ENCODE results near the gene TTC39C.

TTC39C gene

GRCh38 chr18:24089515-24090337, 75.2 kb downstream of the TTC39C start:
- no peak for DNase-seq

GRCh38 chr18:24090876-24091275, 76.3 kb downstream of the TTC39C start:
- no peak for DNase-seq

GRCh38 chr18:24094561-24094960, 80.0 kb downstream of the TTC39C start:
- DNase-seq, result no peak

- DNase-seq, result no peak
Measured at GRCh38 chr18:24095976-24096375, 81.4 kb downstream of the TTC39C start.

GRCh38 chr18:24103320-24104021, 88.9 kb downstream of the TTC39C start:
- no peak for DNase-seq

- no peak for DNase-seq
Measured at GRCh38 chr18:24104486-24104885, 89.9 kb downstream of the TTC39C start.

GRCh38 chr18:24108641-24109040, 94.1 kb downstream of the TTC39C start:
- no peak for DNase-seq

GRCh38 chr18:24111936-24112335, 97.4 kb downstream of the TTC39C start:
- DNase-seq, result no peak

- no peak for DNase-seq
Measured at GRCh38 chr18:24112464-24112863, 97.9 kb downstream of the TTC39C start.

GRCh38 chr18:24112874-24113615, 98.5 kb downstream of the TTC39C start:
- no peak for DNase-seq

GRCh38 chr18:24114924-24115549, 100.5 kb downstream of the TTC39C start:
- no peak for DNase-seq

GRCh38 chr18:24115628-24116027, 101.1 kb downstream of the TTC39C start:
- DNase-seq, result peak; percentile 18 to 38

- peak; percentile 72 for DNase-seq
Measured at GRCh38 chr18:24118750-24119577, 104.4 kb downstream of the TTC39C start.

- DNase-seq, result no peak
Measured at GRCh38 chr18:24120676-24121075, 106.1 kb downstream of the TTC39C start.

- no peak for DNase-seq
Measured at GRCh38 chr18:24121625-24122024, 107.1 kb downstream of the TTC39C start.

GRCh38 chr18:24126155-24126961, 111.8 kb downstream of the TTC39C start:
- no peak for DNase-seq

GRCh38 chr18:24127735-24128134, 113.2 kb downstream of the TTC39C start:
- no peak for DNase-seq

- no peak for DNase-seq
Measured at GRCh38 chr18:24128700-24129099, 114.1 kb downstream of the TTC39C start.

GRCh38 chr18:24130494-24130893, 115.9 kb downstream of the TTC39C start:
- DNase-seq, result no peak

GRCh38 chr18:24136967-24137373, 122.4 kb downstream of the TTC39C start:
- no peak for DNase-seq

GRCh38 chr18:24138409-24138788, 123.8 kb downstream of the TTC39C start:
- DNase-seq, result peak; percentile 23 to 40

All from inflammatory macrophage (primary cell).